Loucy (cell line): Measurements from ENCODE around the gene SDE2.
A peak's percentile ranks its signal among the peaks of the same experiment; 100 is the strongest.

Source experiments
- H2AFZ ChIP-seq: fragments of 200-600 bp; sonication (generic); 2 replicates; pipeline ENCODE4 v1.6.0; 2016; ENCODE audit warnings: antibody characterized with exemption, mild to moderate bottlenecking, low read length, moderate library complexity
- H3F3A ChIP-seq: fragments of 200-600 bp; 2 replicates; pipeline ENCODE4 v1.6.0; 2016; ENCODE audit warnings: antibody characterized with exemption, low read depth, mild to moderate bottlenecking
- H3K27me3 ChIP-seq: fragments of 200-600 bp; sonication (generic); 2 replicates; pipeline ENCODE4 v1.6.1; 2014; ENCODE audit warnings: low read length, mild to moderate bottlenecking; ENCODE audit not compliant: insufficient read depth, poor library complexity, severe bottlenecking
- H3K36me3 ChIP-seq: fragments of 200-600 bp; sonication (generic); 2 replicates; pipeline ENCODE4 v1.6.1; 2016; ENCODE audit warnings: low read length; ENCODE audit not compliant: insufficient read depth
- H3K4me1 ChIP-seq: fragments of 200-600 bp; sonication (generic); 2 replicates; pipeline ENCODE4 v1.5.1; 2014; ENCODE audit warnings: low read length, mild to moderate bottlenecking; ENCODE audit not compliant: insufficient read depth, poor library complexity, severe bottlenecking
- H3K4me2 ChIP-seq: fragments of 200-600 bp; sonication (generic); 2 replicates; pipeline ENCODE4 v1.6.0; 2014; ENCODE audit warnings: antibody characterized with exemption, low read length, low read depth, mild to moderate bottlenecking; ENCODE audit not compliant: poor library complexity, severe bottlenecking
- H3K4me3 ChIP-seq: fragments of 200-600 bp; sonication (generic); 2 replicates; pipeline ENCODE4 v1.5.1; 2014; ENCODE audit warnings: low read length, mild to moderate bottlenecking, mixed read lengths; ENCODE audit not compliant: poor library complexity, severe bottlenecking
- H3K79me2 ChIP-seq: fragments of 200-600 bp; sonication (generic); 2 replicates; pipeline ENCODE4 v1.6.1; 2014; ENCODE audit warnings: low read length; ENCODE audit not compliant: insufficient read depth
- H3K9ac ChIP-seq: fragments of 200-600 bp; sonication (generic); 2 replicates; pipeline ENCODE4 v1.6.0; 2014; ENCODE audit warnings: mild to moderate bottlenecking, low read depth, low read length, moderate library complexity; ENCODE audit not compliant: poor library complexity, severe bottlenecking
- H3K9me2 ChIP-seq: fragments of 200-600 bp; sonication (generic); replicated peaks from 2 replicates; pipeline ENCODE4 v1.6.1; 2016; ENCODE audit warnings: low read depth, low read length, mixed read lengths
- H3K9me3 ChIP-seq: fragments of 200-600 bp; sonication (generic); 2 replicates; pipeline ENCODE4 v1.6.1; 2014; ENCODE audit warnings: mild to moderate bottlenecking, antibody characterized with exemption, low read length, low read depth; ENCODE audit not compliant: insufficient read depth
- H4K20me1 ChIP-seq: fragments of 200-600 bp; sonication (generic); 2 replicates; pipeline ENCODE4 v1.6.0; 2014; ENCODE audit warnings: antibody characterized with exemption, low read length, mild to moderate bottlenecking; ENCODE audit not compliant: insufficient read depth, poor library complexity, severe bottlenecking
- EZH2phosphoT487 ChIP-seq: fragments of 200-600 bp; IDR thresholded peaks from 2 replicates; pipeline ENCODE4 v1.6.1; 2018; ENCODE audit warnings: antibody characterized with exemption, mild to moderate bottlenecking, moderate library complexity, borderline replicate concordance
- TF ChIP-seq, protein P1 (sequence below): fragments of 200-600 bp; sonication (generic); conservative IDR thresholded peaks from 2 replicates; pipeline ENCODE4 v1.5.1; 2014; ENCODE audit warnings: mild to moderate bottlenecking, antibody characterized with exemption, low read length

SDE2 gene

DNA sequence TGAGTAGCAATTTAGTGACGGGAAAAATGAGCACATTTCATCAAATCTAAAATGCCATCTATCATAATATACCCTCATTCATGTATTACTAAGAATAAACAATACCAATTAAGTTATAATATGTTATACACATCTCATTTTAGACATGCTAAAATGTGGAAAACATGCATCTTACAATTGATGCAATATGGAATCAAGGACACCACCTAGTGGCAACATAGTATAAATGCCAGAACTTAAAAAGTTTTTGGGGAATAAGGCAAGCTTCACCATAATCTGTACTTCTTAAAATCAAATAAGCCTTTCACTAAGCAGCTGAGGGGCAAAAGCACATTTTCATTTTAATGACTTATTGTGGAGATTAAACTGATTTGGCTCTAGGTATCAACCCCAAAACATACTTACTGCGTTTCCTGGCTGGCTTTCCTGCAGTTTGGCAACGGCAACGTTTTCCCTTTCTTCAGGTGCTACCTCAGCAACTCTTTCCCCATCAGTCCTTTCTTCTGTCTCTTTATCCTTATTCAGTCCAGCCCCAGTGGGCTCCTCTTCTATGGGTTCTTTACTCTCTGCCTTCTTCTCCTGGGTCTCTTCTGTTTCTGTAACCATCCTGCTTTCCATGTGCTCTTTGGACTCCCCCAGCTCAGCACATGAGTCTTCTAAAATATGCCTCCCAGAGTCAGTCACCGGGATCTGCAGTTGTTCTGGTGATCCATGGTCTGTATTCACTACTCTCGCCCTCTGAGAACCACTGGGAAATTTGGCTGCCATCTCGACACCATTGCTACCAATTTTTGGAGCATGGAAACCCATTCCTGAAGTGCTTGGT is 11.4 kb downstream of the SDE2 start:
- no peaks in the 10 kb centered on the region for H3K9me3 ChIP-seq
- H3K4me2 ChIP-seq, result peak overlapping the region; percentile 61
- H3F3A ChIP-seq, result peaks cover 3% of the 10 kb centered on the region; the same call in 1 of the 2 replicates
- peaks cover 33% of the 10 kb centered on the region for H3K4me1 ChIP-seq
- H4K20me1 ChIP-seq, result peaks cover 38% of the 10 kb centered on the region
- no peak overlapping the region for H2AFZ ChIP-seq
- H3K27me3 ChIP-seq, result no peaks in the 10 kb centered on the region
- H3K9me2 ChIP-seq, result no peaks in the 10 kb centered on the region
- peaks cover 71% of the 10 kb centered on the region for H3K79me2 ChIP-seq
- H3K9ac ChIP-seq, result peak overlapping the region; percentile 51
- H3K36me3 ChIP-seq, result peaks cover 88% of the 10 kb centered on the region
- H3K4me3 ChIP-seq, result peak overlapping the region; percentile 23
- TF ChIP-seq EZH2phosphoT487, result no peak
- TF ChIP-seq, protein P1, sequence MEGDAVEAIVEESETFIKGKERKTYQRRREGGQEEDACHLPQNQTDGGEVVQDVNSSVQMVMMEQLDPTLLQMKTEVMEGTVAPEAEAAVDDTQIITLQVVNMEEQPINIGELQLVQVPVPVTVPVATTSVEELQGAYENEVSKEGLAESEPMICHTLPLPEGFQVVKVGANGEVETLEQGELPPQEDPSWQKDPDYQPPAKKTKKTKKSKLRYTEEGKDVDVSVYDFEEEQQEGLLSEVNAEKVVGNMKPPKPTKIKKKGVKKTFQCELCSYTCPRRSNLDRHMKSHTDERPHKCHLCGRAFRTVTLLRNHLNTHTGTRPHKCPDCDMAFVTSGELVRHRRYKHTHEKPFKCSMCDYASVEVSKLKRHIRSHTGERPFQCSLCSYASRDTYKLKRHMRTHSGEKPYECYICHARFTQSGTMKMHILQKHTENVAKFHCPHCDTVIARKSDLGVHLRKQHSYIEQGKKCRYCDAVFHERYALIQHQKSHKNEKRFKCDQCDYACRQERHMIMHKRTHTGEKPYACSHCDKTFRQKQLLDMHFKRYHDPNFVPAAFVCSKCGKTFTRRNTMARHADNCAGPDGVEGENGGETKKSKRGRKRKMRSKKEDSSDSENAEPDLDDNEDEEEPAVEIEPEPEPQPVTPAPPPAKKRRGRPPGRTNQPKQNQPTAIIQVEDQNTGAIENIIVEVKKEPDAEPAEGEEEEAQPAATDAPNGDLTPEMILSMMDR, result peak; percentile 76

DNA sequence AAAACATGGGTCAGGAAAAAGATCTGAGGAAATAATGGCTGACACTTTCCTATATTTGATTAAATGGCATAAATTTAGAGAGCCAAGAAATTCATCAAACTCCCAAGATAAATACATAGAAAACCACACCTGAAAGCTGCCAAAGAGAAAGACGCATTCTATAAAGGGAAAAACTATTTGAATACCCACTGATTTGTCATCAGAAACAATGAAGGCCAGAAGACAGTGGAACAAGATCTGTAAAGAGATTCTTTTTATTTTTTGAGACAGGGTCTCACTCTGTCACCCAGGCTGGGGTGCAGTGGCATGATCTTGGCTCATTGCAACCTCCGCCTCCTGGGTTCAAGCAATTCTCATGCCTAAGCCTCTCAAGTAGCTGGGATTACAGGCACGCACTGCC is 17.4 kb downstream of the SDE2 start:
- TF ChIP-seq EZH2phosphoT487, result no peak
- TF ChIP-seq, protein P1, result no peak
- H3K36me3 ChIP-seq, result peaks cover 66% of the 10 kb centered on the region
- H3K4me2 ChIP-seq, result no peak overlapping the region
- H3K9ac ChIP-seq, result no peak overlapping the region
- H3K27me3 ChIP-seq, result no peaks in the 10 kb centered on the region
- no peaks in the 10 kb centered on the region; the same call in 1 of the 2 replicates for H3F3A ChIP-seq
- H3K9me3 ChIP-seq, result no peaks in the 10 kb centered on the region
- peaks cover 19% of the 10 kb centered on the region for H3K4me1 ChIP-seq
- peaks cover 20% of the 10 kb centered on the region for H3K79me2 ChIP-seq
- peaks cover 16% of the 10 kb centered on the region for H4K20me1 ChIP-seq
- no peaks in the 10 kb centered on the region for H3K9me2 ChIP-seq
- no peak overlapping the region for H3K4me3 ChIP-seq
- H2AFZ ChIP-seq, result no peak overlapping the region

DNA sequence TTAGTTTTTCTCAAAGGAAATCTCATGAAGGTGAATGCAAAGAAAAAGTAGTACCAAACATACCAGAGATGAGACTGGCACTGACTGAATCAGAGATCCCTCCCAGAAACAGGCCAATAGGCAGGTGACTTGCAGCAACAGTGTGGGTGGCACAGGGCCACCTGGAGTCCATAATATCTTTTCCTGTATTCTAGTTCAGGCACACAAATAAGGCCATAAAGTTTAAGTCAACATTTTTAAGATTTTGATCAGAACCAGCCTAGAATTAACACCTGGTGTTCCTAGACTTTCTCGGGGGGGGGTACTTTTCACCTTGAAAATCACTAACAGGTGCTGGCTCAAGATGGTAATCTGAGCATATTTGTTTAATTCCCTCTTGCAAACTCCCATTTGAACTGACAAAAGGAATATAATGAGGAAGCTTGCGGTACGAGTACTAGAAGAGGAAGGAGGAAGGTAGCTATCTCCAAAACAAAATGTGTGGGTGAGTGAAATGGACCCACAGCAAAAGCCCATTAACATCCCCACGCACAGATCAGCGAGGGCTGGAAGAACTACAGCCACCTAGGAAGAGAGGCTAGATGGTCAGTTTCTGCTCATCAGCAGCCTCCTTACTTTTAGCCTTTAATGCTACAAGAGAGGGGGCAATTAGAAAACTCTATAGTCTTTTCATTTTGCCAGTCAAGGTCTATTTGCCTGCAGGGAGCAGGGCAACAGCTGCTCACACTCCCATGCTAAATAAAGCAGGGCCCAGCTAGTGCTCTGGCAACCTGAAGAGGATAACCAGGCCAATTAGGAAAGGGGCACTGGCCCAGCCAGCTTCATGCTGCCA is 18.9 kb downstream of the SDE2 start:
- H3K4me1 ChIP-seq, result peaks cover 8% of the 10 kb centered on the region
- no peak overlapping the region for H3K9ac ChIP-seq
- H3K9me2 ChIP-seq, result no peaks in the 10 kb centered on the region
- H3K9me3 ChIP-seq, result no peaks in the 10 kb centered on the region
- peaks cover 5% of the 10 kb centered on the region for H4K20me1 ChIP-seq
- no peak overlapping the region for H2AFZ ChIP-seq
- no peaks in the 10 kb centered on the region for H3K27me3 ChIP-seq
- no peak overlapping the region for H3K4me3 ChIP-seq
- H3K4me2 ChIP-seq, result no peak overlapping the region
- TF ChIP-seq, protein P1, result no peak
- no peak for TF ChIP-seq EZH2phosphoT487
- H3F3A ChIP-seq, result no peaks in the 10 kb centered on the region; the same call in 1 of the 2 replicates
- peaks cover 5% of the 10 kb centered on the region; the same call in 1 of the 2 replicates for H3K79me2 ChIP-seq
- H3K36me3 ChIP-seq, result peaks cover 51% of the 10 kb centered on the region
